Measurements from ENCODE around the gene RNF148.

DNA sequence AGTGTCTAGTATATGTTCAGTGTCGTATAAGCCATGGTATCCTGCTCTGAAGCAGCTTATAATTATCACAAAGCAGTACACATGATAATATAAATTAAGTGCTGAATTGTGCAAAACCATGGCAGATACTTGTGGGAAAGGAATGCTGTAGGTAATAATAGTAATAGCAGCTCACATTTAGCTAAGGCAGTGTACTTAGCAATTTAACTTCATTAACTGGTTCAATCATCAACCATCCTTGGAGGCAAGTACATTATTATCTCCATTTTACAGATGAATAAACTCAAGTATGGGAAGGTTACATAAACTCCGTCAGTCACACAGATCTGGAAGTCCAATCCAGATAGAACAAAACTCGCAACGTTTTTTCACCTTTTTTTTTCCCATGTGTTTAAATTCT lies 21.6 kb upstream of the RNF148 start:
- no peak for TF ChIP-seq NR3C1 (IDR thresholded peaks at IDR 0.05)
- TF ChIP-seq RAD21 (conservative IDR thresholded peaks at IDR 0.05 in 1 of 2, IDR thresholded peaks at IDR 0.05 in 1 of 2) = no peak
- TF ChIP-seq, protein P1, sequence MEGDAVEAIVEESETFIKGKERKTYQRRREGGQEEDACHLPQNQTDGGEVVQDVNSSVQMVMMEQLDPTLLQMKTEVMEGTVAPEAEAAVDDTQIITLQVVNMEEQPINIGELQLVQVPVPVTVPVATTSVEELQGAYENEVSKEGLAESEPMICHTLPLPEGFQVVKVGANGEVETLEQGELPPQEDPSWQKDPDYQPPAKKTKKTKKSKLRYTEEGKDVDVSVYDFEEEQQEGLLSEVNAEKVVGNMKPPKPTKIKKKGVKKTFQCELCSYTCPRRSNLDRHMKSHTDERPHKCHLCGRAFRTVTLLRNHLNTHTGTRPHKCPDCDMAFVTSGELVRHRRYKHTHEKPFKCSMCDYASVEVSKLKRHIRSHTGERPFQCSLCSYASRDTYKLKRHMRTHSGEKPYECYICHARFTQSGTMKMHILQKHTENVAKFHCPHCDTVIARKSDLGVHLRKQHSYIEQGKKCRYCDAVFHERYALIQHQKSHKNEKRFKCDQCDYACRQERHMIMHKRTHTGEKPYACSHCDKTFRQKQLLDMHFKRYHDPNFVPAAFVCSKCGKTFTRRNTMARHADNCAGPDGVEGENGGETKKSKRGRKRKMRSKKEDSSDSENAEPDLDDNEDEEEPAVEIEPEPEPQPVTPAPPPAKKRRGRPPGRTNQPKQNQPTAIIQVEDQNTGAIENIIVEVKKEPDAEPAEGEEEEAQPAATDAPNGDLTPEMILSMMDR (IDR thresholded peaks at IDR 0.05) = no peak
- TF ChIP-seq EP300 (IDR thresholded peaks at IDR 0.05) = no peak
- no peak for TF ChIP-seq SMC3 (IDR thresholded peaks at IDR 0.05)
- no peak for TF ChIP-seq ESRRA (IDR thresholded peaks at IDR 0.05; ENCODE audit: borderline replicate concordance, low read length)
- no peak for TF ChIP-seq FOSL2 (IDR thresholded peaks at IDR 0.05)
- TF ChIP-seq FOSL2 (CRISPR knock-in tag; IDR thresholded peaks at IDR 0.05) = no peak
- TF ChIP-seq HOXA7 (CRISPR knock-in tag; IDR thresholded peaks at IDR 0.05) = no peak
- TF ChIP-seq MAFK (IDR thresholded peaks at IDR 0.05; ENCODE audit: partially characterized antibody) = no peak
- TF ChIP-seq CBX8 (IDR thresholded peaks at IDR 0.05) = no peak
- no peak for TF ChIP-seq KDM1A (IDR thresholded peaks at IDR 0.05; ENCODE audit: low read depth)
- TF ChIP-seq POLR2A (IDR thresholded peaks at IDR 0.05; ENCODE audit: low read length) = no peak

Data from A549 (cell line).